Measurements from ENCODE around the gene MYF6. TPM values are rescaled to one million over a fixed set of nuclear protein-coding genes. Genes with fewer than 3 reads are reported as not detected.

MYF6 gene
- total RNA-seq, 4 donors from 2014 or later, result 335 to 1,770 (median 962) TPM

DNA sequence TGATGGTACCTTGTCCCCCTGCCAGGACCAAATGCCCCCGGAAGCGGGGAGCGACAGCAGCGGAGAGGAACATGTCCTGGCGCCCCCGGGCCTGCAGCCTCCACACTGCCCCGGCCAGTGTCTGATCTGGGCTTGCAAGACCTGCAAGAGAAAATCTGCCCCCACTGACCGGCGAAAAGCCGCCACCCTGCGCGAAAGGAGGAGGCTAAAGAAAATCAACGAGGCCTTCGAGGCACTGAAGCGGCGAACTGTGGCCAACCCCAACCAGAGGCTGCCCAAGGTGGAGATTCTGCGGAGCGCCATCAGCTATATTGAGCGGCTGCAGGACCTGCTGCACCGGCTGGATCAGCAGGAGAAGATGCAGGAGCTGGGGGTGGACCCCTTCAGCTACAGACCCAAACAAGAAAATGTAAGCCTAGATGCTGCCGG is 410 bp downstream of the MYF6 start:
- H3K4me1 ChIP-seq, result peaks cover 4 to 25% of the 10 kb centered on the region in 2 donors
- H3K4me3 ChIP-seq, result peak overlapping the region; percentile 59 to 91 (median 71)
- ATAC-seq (peak; percentile 1 to 3), DNase-seq (peak in 1 of 2 donors; percentile 44)
- peaks cover 0 to 19% of the 10 kb centered on the region in 2 donors for H3K36me3 ChIP-seq
- intact Hi-C loops (cut with DNase I; ENCODE audit: low total_unique reads) (loop anchor here (2.0 kb wide), 1 partner anchor 79 kb away; no protein-coding TSS in a partner anchor), in situ Hi-C loops (cut with MboI; ENCODE audit: low sequenced_read_pairs in 4 of 4) (loop anchor here in 1 of 4 donors (10.0 kb wide), 1 partner anchor 73 kb away; no protein-coding TSS in a partner anchor)
- peak overlapping the region; percentile 83 to 98 (median 92) for H3K27ac ChIP-seq
- TF ChIP-seq, protein P1, sequence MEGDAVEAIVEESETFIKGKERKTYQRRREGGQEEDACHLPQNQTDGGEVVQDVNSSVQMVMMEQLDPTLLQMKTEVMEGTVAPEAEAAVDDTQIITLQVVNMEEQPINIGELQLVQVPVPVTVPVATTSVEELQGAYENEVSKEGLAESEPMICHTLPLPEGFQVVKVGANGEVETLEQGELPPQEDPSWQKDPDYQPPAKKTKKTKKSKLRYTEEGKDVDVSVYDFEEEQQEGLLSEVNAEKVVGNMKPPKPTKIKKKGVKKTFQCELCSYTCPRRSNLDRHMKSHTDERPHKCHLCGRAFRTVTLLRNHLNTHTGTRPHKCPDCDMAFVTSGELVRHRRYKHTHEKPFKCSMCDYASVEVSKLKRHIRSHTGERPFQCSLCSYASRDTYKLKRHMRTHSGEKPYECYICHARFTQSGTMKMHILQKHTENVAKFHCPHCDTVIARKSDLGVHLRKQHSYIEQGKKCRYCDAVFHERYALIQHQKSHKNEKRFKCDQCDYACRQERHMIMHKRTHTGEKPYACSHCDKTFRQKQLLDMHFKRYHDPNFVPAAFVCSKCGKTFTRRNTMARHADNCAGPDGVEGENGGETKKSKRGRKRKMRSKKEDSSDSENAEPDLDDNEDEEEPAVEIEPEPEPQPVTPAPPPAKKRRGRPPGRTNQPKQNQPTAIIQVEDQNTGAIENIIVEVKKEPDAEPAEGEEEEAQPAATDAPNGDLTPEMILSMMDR (IDR thresholded peaks at IDR 0.05 in 4 of 5, conservative IDR thresholded peaks at IDR 0.05 in 1 of 5), result no peak
- TF ChIP-seq POLR2A (IDR thresholded peaks at IDR 0.05), result peak in 1 of 2 donors; percentile 57
- no peaks in the 10 kb centered on the region for H3K9me3 ChIP-seq
- no peaks in the 10 kb centered on the region for H3K27me3 ChIP-seq

GRCh38 chr12:80708259-80708974 is 983 bp downstream of the MYF6 start:
- ATAC-seq, result no peak
- peak overlapping the region; percentile 83 to 98 (median 92) for H3K27ac ChIP-seq

GRCh38 chr12:80708975-80709328 is 1.5 kb downstream of the MYF6 start:
- intact Hi-C loops (cut with DNase I; ENCODE audit: low total_unique reads) (loop anchor here (2.0 kb wide), 1 partner anchor 80 kb away; no protein-coding TSS in a partner anchor), in situ Hi-C loops (cut with MboI; ENCODE audit: low sequenced_read_pairs in 4 of 4) (loop anchor here in 1 of 4 donors (10.0 kb wide), 1 partner anchor 74 kb away; no protein-coding TSS in a partner anchor)
- Histone ChIP-seq H3K36me3 (peaks cover 0 to 19% of the 10 kb centered on the region in 2 donors), H3K27ac (peak overlapping the region; percentile 83 to 98 (median 92)), H3K4me3 (peak overlapping the region; percentile 59 to 91 (median 71)), H3K9me3 (no peaks in the 10 kb centered on the region), H3K4me1 (peaks cover 8 to 18% of the 10 kb centered on the region in 2 donors), H3K27me3 (no peaks in the 10 kb centered on the region)
- DNase-seq (no peak), ATAC-seq (no peak)
- TF ChIP-seq, protein P1 (IDR thresholded peaks at IDR 0.05 in 4 of 5, conservative IDR thresholded peaks at IDR 0.05 in 1 of 5), result no peak

More at GRCh38 chr12:80708259-80708974, 983 bp downstream of the MYF6 start:
- no peaks in the 10 kb centered on the region for H3K9me3 ChIP-seq
- no peaks in the 10 kb centered on the region for H3K27me3 ChIP-seq
- peak in 1 of 2 donors; percentile 35 for DNase-seq
- H3K4me1 ChIP-seq, result peaks cover 4 to 24% of the 10 kb centered on the region in 2 donors
- intact Hi-C loops (cut with DNase I; ENCODE audit: low total_unique reads) (loop anchor here (2.0 kb wide), 1 partner anchor 80 kb away; no protein-coding TSS in a partner anchor), in situ Hi-C loops (cut with MboI; ENCODE audit: low sequenced_read_pairs in 4 of 4) (loop anchor here in 1 of 4 donors (10.0 kb wide), 1 partner anchor 74 kb away; no protein-coding TSS in a partner anchor)
- TF ChIP-seq POLR2A (IDR thresholded peaks at IDR 0.05), result no peak
- TF ChIP-seq, protein P1 (IDR thresholded peaks at IDR 0.05 in 4 of 5, conservative IDR thresholded peaks at IDR 0.05 in 1 of 5), result no peak
- H3K36me3 ChIP-seq, result peaks cover 0 to 19% of the 10 kb centered on the region in 2 donors
- peak overlapping the region; percentile 59 to 91 (median 71) for H3K4me3 ChIP-seq

DNA sequence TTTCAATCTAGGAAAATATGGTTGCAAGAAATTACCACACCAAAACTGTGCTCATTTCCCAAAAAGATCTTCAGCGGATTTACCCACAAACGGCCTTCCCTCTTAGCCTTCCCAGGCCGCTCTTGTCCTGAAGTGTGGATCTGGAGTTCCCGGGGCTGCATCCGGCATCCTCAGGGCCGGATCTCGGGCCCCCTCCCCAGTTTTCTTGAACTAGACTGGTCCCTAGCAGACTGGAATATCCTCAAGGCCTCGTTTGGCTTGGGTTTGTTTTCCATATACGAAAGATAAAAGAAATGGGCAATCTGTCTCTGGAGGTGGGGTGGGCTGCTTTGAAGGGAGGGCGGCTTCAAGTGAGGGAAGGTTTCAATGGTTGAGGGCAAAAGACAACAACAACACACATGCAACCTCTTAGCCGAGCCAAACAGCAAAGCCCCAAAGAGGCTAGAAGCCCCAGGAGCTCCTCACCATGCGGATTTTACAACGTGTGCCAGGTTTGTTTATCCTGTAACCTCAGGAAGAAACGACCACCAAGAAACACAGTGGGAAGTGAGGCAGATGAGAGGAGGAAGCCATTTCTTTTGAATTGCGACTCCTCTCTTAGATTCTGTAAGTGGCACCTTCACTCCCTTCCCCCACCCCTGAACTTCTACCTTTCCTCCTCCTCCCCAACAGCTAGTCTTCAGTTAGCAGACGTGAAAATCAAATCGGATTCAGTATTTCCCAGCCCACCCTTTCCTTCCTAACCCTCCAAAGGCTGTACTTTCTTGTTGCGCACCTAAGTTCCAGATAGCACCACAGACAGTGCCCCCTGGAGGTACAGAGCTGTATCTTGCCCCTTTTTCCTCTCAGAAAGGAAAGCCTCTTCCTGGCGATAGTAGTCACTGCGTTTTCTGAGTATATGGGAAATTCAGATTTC is 2.6 kb downstream of the MYF6 start:
- ATAC-seq (peak; percentile 20 to 55), DNase-seq (peak; percentile 38 to 70)
- H3K4me1 ChIP-seq, result peaks cover 8 to 10% of the 10 kb centered on the region in 2 donors
- H3K36me3 ChIP-seq, result peaks cover 0 to 19% of the 10 kb centered on the region in 2 donors
- H3K27me3 ChIP-seq, result peaks cover 0 to 4% (median 0%) of the 10 kb centered on the region in 3 donors
- H3K4me3 ChIP-seq, result peak overlapping the region; percentile 59 to 91 (median 71)
- in situ Hi-C loops (cut with MboI; ENCODE audit: low sequenced_read_pairs in 4 of 4) (loop anchor here in 1 of 4 donors (10.0 kb wide), 1 partner anchor 75 kb away; no protein-coding TSS in a partner anchor), intact Hi-C loops (cut with DNase I; ENCODE audit: low total_unique reads) (loop anchor here (2.0 to 5.0 kb wide), 5 partner anchors 33 to 237 kb away; no protein-coding TSS in a partner anchor)
- H3K27ac ChIP-seq, result peak overlapping the region; percentile 83 to 98 (median 92)
- TF ChIP-seq POLR2A (IDR thresholded peaks at IDR 0.05), result peak; percentile 6 to 20
- TF ChIP-seq, protein P1 (IDR thresholded peaks at IDR 0.05 in 4 of 5, conservative IDR thresholded peaks at IDR 0.05 in 1 of 5), result peak; percentile 78 to 87 (median 81)
- H3K9me3 ChIP-seq, result no peaks in the 10 kb centered on the region
